Right kidney (tissue), 1 donor: ENCODE data around the gene HNF4A.

Experiments used
- DNase-seq: peaks from one replicate; pipeline ENCODE4 v3.0.0-alpha.2; 2016

Gene HNF4A

GRCh38 chr20:44442298-44443070 is 87.0 kb downstream of the HNF4A start:
- no peak for DNase-seq

GRCh38 chr20:44445742-44446710 is 90.5 kb downstream of the HNF4A start:
- DNase-seq = no peak

GRCh38 chr20:44447827-44448419 is 92.4 kb downstream of the HNF4A start:
- DNase-seq = no peak

GRCh38 chr20:44448753-44449546 is 93.5 kb downstream of the HNF4A start:
- no peak for DNase-seq

- DNase-seq = no peak
These were observed 94.4 kb downstream of the HNF4A start for GRCh38 chr20:44449864-44450263.

GRCh38 chr20:44450281-44450889 is 94.9 kb downstream of the HNF4A start:
- DNase-seq = no peak

GRCh38 chr20:44450903-44451450 is 95.5 kb downstream of the HNF4A start:
- no peak for DNase-seq

GRCh38 chr20:44454306-44454963 is 98.9 kb downstream of the HNF4A start:
- DNase-seq = no peak

GRCh38 chr20:44455126-44455525 is 99.6 kb downstream of the HNF4A start:
- no peak for DNase-seq

GRCh38 chr20:44456611-44457010 is 101.1 kb downstream of the HNF4A start:
- no peak for DNase-seq

- no peak for DNase-seq
These were observed 101.5 kb downstream of the HNF4A start for GRCh38 chr20:44457016-44457415.

GRCh38 chr20:44459271-44459670 is 103.8 kb downstream of the HNF4A start:
- no peak for DNase-seq

GRCh38 chr20:44460795-44461141 is 105.3 kb downstream of the HNF4A start:
- DNase-seq = no peak

- DNase-seq = no peak
These were observed 105.8 kb downstream of the HNF4A start for GRCh38 chr20:44461142-44461802.

- no peak for DNase-seq
These were observed 106.3 kb downstream of the HNF4A start for GRCh38 chr20:44461803-44462174.

- DNase-seq = no peak
These were observed 108.0 kb downstream of the HNF4A start for GRCh38 chr20:44463466-44463865.

- DNase-seq = no peak
These were observed 109.0 kb downstream of the HNF4A start for GRCh38 chr20:44464514-44464913.

GRCh38 chr20:44465001-44465560 is 109.6 kb downstream of the HNF4A start:
- no peak for DNase-seq

GRCh38 chr20:44467289-44467883 is 111.9 kb downstream of the HNF4A start:
- DNase-seq = no peak
